H9 (cell line): ENCODE measurements around the gene CASTOR1. TPM values are rescaled to one million over a fixed set of nuclear protein-coding genes. Genes with fewer than 3 reads are reported as not detected.

ENCODE experiments used
- DNase-seq: peaks from one replicate; pipeline ENCODE4 v3.0.0-alpha.2; 2017
- H2AFZ ChIP-seq: one replicate; pipeline ENCODE4 v1.6.1; 2013; ENCODE audit warnings: mild to moderate bottlenecking, low read length, control low read depth, moderate library complexity
- H2AK5ac ChIP-seq: 2 replicates; pipeline ENCODE4 v1.6.1; 2013; ENCODE audit warnings: low read length, control low read depth, mixed read lengths; ENCODE audit not compliant: insufficient read length
- H2BK120ac ChIP-seq: one replicate; pipeline ENCODE4 v1.6.1; 2013; ENCODE audit warnings: low read depth, mild to moderate bottlenecking, low read length, control low read depth, inconsistent platforms; ENCODE audit not compliant: poor library complexity, severe bottlenecking
- H2BK12ac ChIP-seq: 2 replicates; pipeline ENCODE4 v1.6.1; 2013; ENCODE audit warnings: low read length, control low read depth, mixed read lengths, low read depth; ENCODE audit not compliant: insufficient read length
- H2BK15ac ChIP-seq: 2 replicates; pipeline ENCODE4 v1.6.1; 2013; ENCODE audit warnings: low read depth, low read length, control low read depth
- H2BK20ac ChIP-seq: one replicate; pipeline ENCODE4 v1.6.1; 2013; ENCODE audit warnings: low read depth, mild to moderate bottlenecking, low read length, control low read depth, inconsistent platforms; ENCODE audit not compliant: poor library complexity, severe bottlenecking
- H2BK5ac ChIP-seq: 2 replicates; pipeline ENCODE4 v1.6.1; 2013; ENCODE audit warnings: low read length, control low read depth, mixed read lengths; ENCODE audit not compliant: insufficient read length
- H3K14ac ChIP-seq: 2 replicates; pipeline ENCODE4 v1.6.1; 2013; ENCODE audit warnings: low read length, control low read depth; ENCODE audit not compliant: insufficient read depth
- H3K18ac ChIP-seq: 2 replicates; pipeline ENCODE4 v1.6.1; 2013; ENCODE audit warnings: low read depth, mild to moderate bottlenecking, mixed read lengths, low read length, control low read depth; ENCODE audit not compliant: insufficient read length
- H3K23ac ChIP-seq: 2 replicates; pipeline ENCODE4 v1.6.1; 2013; ENCODE audit warnings: low read length, control low read depth, mixed read lengths, low read depth; ENCODE audit not compliant: insufficient read length
- H3K23me2 ChIP-seq: 2 replicates; pipeline ENCODE4 v1.6.1; 2013; ENCODE audit warnings: low read depth, mild to moderate bottlenecking, mixed read lengths, low read length, control low read depth; ENCODE audit not compliant: insufficient read length, poor library complexity, severe bottlenecking
- H3K27ac ChIP-seq: 2 replicates; pipeline ENCODE4 v1.5.1; 2013; ENCODE audit warnings: low read length, control low read depth, mixed read lengths, low read depth; ENCODE audit not compliant: insufficient read length
- H3K27me3 ChIP-seq: 2 replicates; pipeline ENCODE4 v1.6.1; 2013; ENCODE audit warnings: low read length, control low read depth, inconsistent platforms; ENCODE audit not compliant: insufficient read depth
- H3K4ac ChIP-seq: 2 replicates; pipeline ENCODE4 v1.6.1; 2013; ENCODE audit warnings: low read depth, mild to moderate bottlenecking, control low read depth, inconsistent platforms, low read length, moderate library complexity
- H3K4me1 ChIP-seq: 2 replicates; pipeline ENCODE4 v1.6.1; 2013; ENCODE audit warnings: low read length, control low read depth, inconsistent platforms; ENCODE audit not compliant: insufficient read depth
- H3K4me2 ChIP-seq: 2 replicates; pipeline ENCODE4 v1.6.1; 2013; ENCODE audit warnings: low read length, control low read depth, mixed read lengths; ENCODE audit not compliant: insufficient read length, insufficient read depth
- H3K56ac ChIP-seq: 2 replicates; pipeline ENCODE4 v1.6.1; 2013; ENCODE audit warnings: low read depth, mild to moderate bottlenecking, mixed read lengths, low read length, control low read depth; ENCODE audit not compliant: insufficient read length
- H3K79me1 ChIP-seq: 2 replicates; pipeline ENCODE4 v1.6.1; 2013; ENCODE audit warnings: low read depth, mild to moderate bottlenecking, moderate library complexity, low read length, control low read depth, inconsistent platforms; ENCODE audit not compliant: insufficient read depth, poor library complexity, severe bottlenecking
- H3K79me2 ChIP-seq: 2 replicates; pipeline ENCODE4 v1.6.1; 2013; ENCODE audit warnings: low read length, control low read depth, inconsistent platforms; ENCODE audit not compliant: insufficient read depth
- H3K9ac ChIP-seq: 2 replicates; pipeline ENCODE4 v1.6.1; 2013; ENCODE audit warnings: low read length, control low read depth, mixed read lengths; ENCODE audit not compliant: insufficient read length; ENCODE audit errors: extremely low read depth
- H3K9me3 ChIP-seq: one replicate; pipeline ENCODE4 v1.6.1; 2013; ENCODE audit warnings: low read depth, low read length, inconsistent platforms; ENCODE audit not compliant: control insufficient read depth
- H3T11ph ChIP-seq: one replicate; pipeline ENCODE4 v1.6.1; 2013; ENCODE audit warnings: mild to moderate bottlenecking, low read length, control low read depth, inconsistent platforms
- H4K20me1 ChIP-seq: one replicate; pipeline ENCODE4 v1.6.1; 2013; ENCODE audit not compliant: control insufficient read depth, insufficient read length, insufficient read depth
- H4K5ac ChIP-seq: 2 replicates; pipeline ENCODE4 v1.6.1; 2013; ENCODE audit warnings: low read depth, mild to moderate bottlenecking, mixed read lengths, low read length, control low read depth; ENCODE audit not compliant: insufficient read length
- H4K8ac ChIP-seq: replicated peaks from 2 replicates; pipeline ENCODE4 v1.6.1; 2013; ENCODE audit warnings: low read length, control low read depth, mixed read lengths, low read depth; ENCODE audit not compliant: insufficient read length
- H4K91ac ChIP-seq: 2 replicates; pipeline ENCODE4 v1.6.1; 2013; ENCODE audit warnings: low read depth, mild to moderate bottlenecking, moderate library complexity, mixed read lengths, low read length, control low read depth; ENCODE audit not compliant: insufficient read length
- H3K27ac Mint-ChIP-seq, 3 experiments: 2 replicates in 2 of 3; 3 replicates in 1 of 3; pipeline ENCODE4 v1.8.0; 2020 to 2021; ENCODE audit warnings: mixed read lengths in 3 of 3, mild to moderate bottlenecking in 1 of 3, moderate library complexity in 1 of 3
- H3K27me3 Mint-ChIP-seq: 2 replicates; pipeline ENCODE4 v1.8.0; 2021; ENCODE audit warnings: low read depth, mild to moderate bottlenecking, moderate library complexity, mixed read lengths
- H3K36me3 Mint-ChIP-seq, 3 experiments: 2 replicates in 2 of 3; 3 replicates in 1 of 3; pipeline ENCODE4 v1.8.0; 2020 to 2021; ENCODE audit warnings: low read depth in 3 of 3, mixed read lengths in 3 of 3; ENCODE audit not compliant: insufficient read depth in 1 of 3
- H3K4me1 Mint-ChIP-seq, 2 experiments: 2 replicates each; pipeline ENCODE4 v1.8.0; 2020; ENCODE audit warnings: mixed read lengths in 2 of 2
- H3K4me3 Mint-ChIP-seq, 2 experiments: 2 replicates in 1 of 2; 3 replicates in 1 of 2; pipeline ENCODE4 v1.8.0; 2020 to 2021; ENCODE audit warnings: mild to moderate bottlenecking in 2 of 2, mixed read lengths in 2 of 2, moderate library complexity in 1 of 2
- H3K9me3 Mint-ChIP-seq, 2 experiments: 2 replicates in 1 of 2; 3 replicates in 1 of 2; pipeline ENCODE4 v1.8.0; 2020; ENCODE audit warnings: mild to moderate bottlenecking in 2 of 2, mixed read lengths in 2 of 2, moderate library complexity in 1 of 2
- WGBS: extraction: QIAGEN DNeasy Blood & Tissue Kit; methylation state at CpG from one replicate; pipeline ENCODE4 v1.1.7; 2013; ENCODE audit warnings: missing lambda C conversion rate, low lambda C conversion rate, mixed read lengths; ENCODE audit not compliant: insufficient read length; ENCODE audit errors: extremely low coverage; 5-methylcytosine and 5-hydroxymethylcytosine counted together
- total RNA-seq: library from RNA; stranded (reverse); gene quantifications from 2 replicates; pipeline ENCODE4 v1.2.1, GENCODE V29; 2021
- TF ChIP-seq, protein P1 (sequence below): fragments of 200-600 bp; sonication (generic); conservative IDR thresholded peaks from 3 replicates; pipeline ENCODE4 v1.8.0; 2021; ENCODE audit warnings: antibody characterized with exemption, mild to moderate bottlenecking

Gene CASTOR1
- total RNA-seq, 1 experiment from 2014 or later: 8.8 TPM

DNA sequence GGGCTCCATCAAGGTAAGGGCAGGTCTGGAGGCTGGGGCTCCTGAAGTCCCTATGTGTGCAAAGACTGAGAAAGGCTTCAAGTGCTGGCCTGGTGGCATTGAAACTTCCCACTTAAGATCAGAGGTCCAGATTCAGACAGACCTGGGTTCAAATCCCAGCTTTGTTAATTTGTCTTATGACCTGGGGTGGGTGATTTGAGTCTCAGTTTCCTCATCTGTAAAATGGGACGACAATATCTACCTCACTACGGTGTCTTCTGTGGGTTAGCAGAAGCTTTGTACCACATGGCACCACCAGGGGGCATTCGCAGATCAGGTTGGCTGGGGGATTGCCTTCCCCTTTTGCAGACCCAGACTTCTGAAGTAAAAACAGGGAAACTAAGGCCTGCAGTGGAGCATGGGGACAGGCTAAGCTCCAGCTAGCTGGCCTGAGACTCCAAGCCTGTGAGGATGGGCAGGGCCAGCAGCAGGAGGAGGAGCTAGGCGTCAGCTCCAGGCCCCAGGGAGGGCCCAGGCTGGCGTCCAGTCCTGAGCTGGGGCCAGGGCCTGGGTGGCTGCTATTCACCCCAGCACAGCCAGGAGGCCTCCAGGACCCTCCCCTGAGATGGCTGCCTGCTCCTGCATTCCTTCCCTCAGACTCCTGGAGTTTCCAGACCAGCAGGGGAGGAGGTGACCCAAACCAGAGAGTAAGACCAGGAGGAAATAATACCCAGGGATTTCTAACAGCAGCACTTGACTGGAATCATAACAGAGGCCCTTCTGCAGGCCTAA, 1.5 kb downstream of the CASTOR1 start:
- Histone ChIP-seq H3K27me3 (no peaks in the 10 kb centered on the region), H3K4me2 (peak overlapping the region; percentile 61), H2BK12ac (no peak overlapping the region), H3K79me1 (no peaks in the 10 kb centered on the region), H3K27ac (no peak overlapping the region), H2BK120ac (no peak overlapping the region), H3K9ac (no peak overlapping the region), H2AK5ac (no peak overlapping the region), H4K20me1 (no peaks in the 10 kb centered on the region), H4K91ac (no peak overlapping the region), H3K23ac (no peak overlapping the region), H3K9me3 (no peaks in the 10 kb centered on the region), H4K5ac (no peak overlapping the region), H2BK15ac (no peak overlapping the region), H2BK20ac (no peak overlapping the region), H3K4ac (no peak overlapping the region), H2BK5ac (no peak overlapping the region), H3K4me1 (no peaks in the 10 kb centered on the region; the same call in 1 of the 2 replicates), H4K8ac (no peak overlapping the region), H3K14ac (no peak overlapping the region), H3K23me2 (peaks cover 8% of the 10 kb centered on the region), H3K79me2 (no peaks in the 10 kb centered on the region), H2AFZ (no peak overlapping the region), H3T11ph (no peak overlapping the region), H3K56ac (no peak overlapping the region), H3K18ac (no peak overlapping the region)
- H3K36me3 Mint-ChIP-seq: peaks cover 0 to 2% (median 0%) of the 10 kb centered on the region in 3 experiments; a peak in 1 of 7 replicates
- TF ChIP-seq, protein P1, sequence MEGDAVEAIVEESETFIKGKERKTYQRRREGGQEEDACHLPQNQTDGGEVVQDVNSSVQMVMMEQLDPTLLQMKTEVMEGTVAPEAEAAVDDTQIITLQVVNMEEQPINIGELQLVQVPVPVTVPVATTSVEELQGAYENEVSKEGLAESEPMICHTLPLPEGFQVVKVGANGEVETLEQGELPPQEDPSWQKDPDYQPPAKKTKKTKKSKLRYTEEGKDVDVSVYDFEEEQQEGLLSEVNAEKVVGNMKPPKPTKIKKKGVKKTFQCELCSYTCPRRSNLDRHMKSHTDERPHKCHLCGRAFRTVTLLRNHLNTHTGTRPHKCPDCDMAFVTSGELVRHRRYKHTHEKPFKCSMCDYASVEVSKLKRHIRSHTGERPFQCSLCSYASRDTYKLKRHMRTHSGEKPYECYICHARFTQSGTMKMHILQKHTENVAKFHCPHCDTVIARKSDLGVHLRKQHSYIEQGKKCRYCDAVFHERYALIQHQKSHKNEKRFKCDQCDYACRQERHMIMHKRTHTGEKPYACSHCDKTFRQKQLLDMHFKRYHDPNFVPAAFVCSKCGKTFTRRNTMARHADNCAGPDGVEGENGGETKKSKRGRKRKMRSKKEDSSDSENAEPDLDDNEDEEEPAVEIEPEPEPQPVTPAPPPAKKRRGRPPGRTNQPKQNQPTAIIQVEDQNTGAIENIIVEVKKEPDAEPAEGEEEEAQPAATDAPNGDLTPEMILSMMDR: peak; percentile 79
- peak overlapping the region; percentile 67 to 81 for H3K4me3 Mint-ChIP-seq
- H3K27ac Mint-ChIP-seq: peak overlapping the region in 2 of 3 experiments; percentile 50 to 92; a peak in 3 of 7 replicates
- peaks cover 5 to 16% of the 10 kb centered on the region in 2 experiments for H3K4me1 Mint-ChIP-seq
- no peaks in the 10 kb centered on the region for H3K27me3 Mint-ChIP-seq
- peak; percentile 96 for DNase-seq
- WGBS: no CpG with 5 or more reads among the region's 5 CpGs
- H3K9me3 Mint-ChIP-seq: no peaks in the 10 kb centered on the region
